ENCODE measurements around the gene UAP1L1. TPM values are rescaled to one million over a fixed set of nuclear protein-coding genes. Genes with fewer than 3 reads are reported as not detected.
A peak's percentile ranks its signal among the peaks of the same experiment; 100 is the strongest.

The UAP1L1 gene
- total RNA-seq, 1 experiment from 2014 or later: 6.6 TPM

DNA sequence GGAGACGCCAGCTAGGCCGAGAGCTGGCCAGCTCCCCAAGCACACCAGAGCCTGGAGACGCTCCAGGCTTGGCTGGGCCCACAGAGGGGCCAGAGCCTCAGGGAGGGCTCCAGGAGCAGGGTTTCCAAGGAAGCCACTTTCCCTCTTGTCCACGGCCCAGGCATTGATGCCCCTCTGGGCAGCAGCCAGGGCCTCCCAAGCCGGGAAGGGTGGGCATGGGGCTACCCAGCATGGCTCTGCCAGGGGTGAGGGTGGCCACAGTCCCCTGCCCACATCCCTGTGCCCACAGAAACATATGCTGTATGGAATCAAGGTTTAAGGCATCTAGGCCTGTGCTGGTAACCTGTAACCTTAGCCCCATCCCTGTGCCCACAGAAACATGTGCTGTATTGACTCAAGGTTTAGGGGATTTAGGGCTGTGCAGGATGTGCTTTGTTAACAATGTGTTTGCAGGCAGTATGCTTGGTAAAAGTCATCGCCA lies 38.8 kb downstream of the UAP1L1 start:
- peak overlapping the region in 1 of 3 experiments; percentile 67; a peak in 1 of 7 replicates for H3K27ac Mint-ChIP-seq
- Histone ChIP-seq H2BK5ac (ENCODE audit: insufficient read length, low read length) (no peak overlapping the region), H3K27me3 (ENCODE audit: insufficient read depth, low read length) (peaks cover 4% of the 10 kb centered on the region; the same call in 1 of the 2 replicates), H4K8ac (replicated peaks; ENCODE audit: insufficient read length, low read depth, low read length) (no peak overlapping the region), H3K23me2 (ENCODE audit: insufficient read length, low read depth, low read length, poor library complexity, severe bottlenecking) (no peaks in the 10 kb centered on the region), H2AK5ac (ENCODE audit: insufficient read length, low read length) (no peak overlapping the region), H3K23ac (ENCODE audit: insufficient read length, low read depth, low read length) (no peak overlapping the region), H3K9me3 (ENCODE audit: control insufficient read depth, low read depth, low read length) (no peaks in the 10 kb centered on the region), H3K9ac (ENCODE audit: extremely low read depth, insufficient read length, low read length) (no peak overlapping the region), H3K56ac (ENCODE audit: insufficient read length, low read depth, low read length) (no peak overlapping the region), H2BK20ac (ENCODE audit: low read depth, low read length, poor library complexity, severe bottlenecking) (no peak overlapping the region), H3K18ac (ENCODE audit: insufficient read length, low read depth, low read length) (no peak overlapping the region), H4K20me1 (ENCODE audit: control insufficient read depth, insufficient read depth, insufficient read length) (no peaks in the 10 kb centered on the region), H3K79me1 (ENCODE audit: insufficient read depth, low read depth, low read length, poor library complexity, severe bottlenecking) (no peaks in the 10 kb centered on the region), H2BK15ac (ENCODE audit: low read depth, low read length) (no peak overlapping the region), H2AFZ (ENCODE audit: low read length) (no peak overlapping the region), H3K14ac (ENCODE audit: insufficient read depth, low read length) (no peak overlapping the region), H2BK12ac (ENCODE audit: insufficient read length, low read depth, low read length) (no peak overlapping the region), H3T11ph (ENCODE audit: low read length) (no peak overlapping the region), H3K4me2 (ENCODE audit: insufficient read depth, insufficient read length, low read length) (no peak overlapping the region), H3K4me1 (ENCODE audit: insufficient read depth, low read length) (no peaks in the 10 kb centered on the region), H4K5ac (ENCODE audit: insufficient read length, low read depth, low read length) (no peak overlapping the region), H4K91ac (ENCODE audit: insufficient read length, low read depth, low read length) (no peak overlapping the region), H2BK120ac (ENCODE audit: low read depth, low read length, poor library complexity, severe bottlenecking) (no peak overlapping the region), H3K27ac (ENCODE audit: insufficient read length, low read depth, low read length) (no peak overlapping the region), H3K4ac (ENCODE audit: low read depth, low read length) (no peak overlapping the region), H3K79me2 (ENCODE audit: insufficient read depth, low read length) (no peaks in the 10 kb centered on the region)
- DNase-seq: no peak
- no CpG with 5 or more reads among the region's 6 CpGs for WGBS (ENCODE audit: extremely low coverage, insufficient read length, low lambda C conversion rate)
- peaks cover 46% of the 10 kb centered on the region for H3K27me3 Mint-ChIP-seq (ENCODE audit: low read depth)
- TF ChIP-seq, protein P1, sequence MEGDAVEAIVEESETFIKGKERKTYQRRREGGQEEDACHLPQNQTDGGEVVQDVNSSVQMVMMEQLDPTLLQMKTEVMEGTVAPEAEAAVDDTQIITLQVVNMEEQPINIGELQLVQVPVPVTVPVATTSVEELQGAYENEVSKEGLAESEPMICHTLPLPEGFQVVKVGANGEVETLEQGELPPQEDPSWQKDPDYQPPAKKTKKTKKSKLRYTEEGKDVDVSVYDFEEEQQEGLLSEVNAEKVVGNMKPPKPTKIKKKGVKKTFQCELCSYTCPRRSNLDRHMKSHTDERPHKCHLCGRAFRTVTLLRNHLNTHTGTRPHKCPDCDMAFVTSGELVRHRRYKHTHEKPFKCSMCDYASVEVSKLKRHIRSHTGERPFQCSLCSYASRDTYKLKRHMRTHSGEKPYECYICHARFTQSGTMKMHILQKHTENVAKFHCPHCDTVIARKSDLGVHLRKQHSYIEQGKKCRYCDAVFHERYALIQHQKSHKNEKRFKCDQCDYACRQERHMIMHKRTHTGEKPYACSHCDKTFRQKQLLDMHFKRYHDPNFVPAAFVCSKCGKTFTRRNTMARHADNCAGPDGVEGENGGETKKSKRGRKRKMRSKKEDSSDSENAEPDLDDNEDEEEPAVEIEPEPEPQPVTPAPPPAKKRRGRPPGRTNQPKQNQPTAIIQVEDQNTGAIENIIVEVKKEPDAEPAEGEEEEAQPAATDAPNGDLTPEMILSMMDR (conservative IDR thresholded peaks at IDR 0.05): no peak; the same call in 2 of the 3 replicates
- no peak overlapping the region for H3K4me3 Mint-ChIP-seq
- H3K9me3 Mint-ChIP-seq: peaks cover 0 to 3% of the 10 kb centered on the region in 2 experiments; a peak in 2 of 5 replicates
- no peaks in the 10 kb centered on the region for H3K4me1 Mint-ChIP-seq
- H3K36me3 Mint-ChIP-seq (ENCODE audit: insufficient read depth in 1 of 3, low read depth in 3 of 3): no peaks in the 10 kb centered on the region

Measured in H9 (cell line).